DMS153 treated with DMSO at 0.1 percent for 48 hours (cell line): Measurements from ENCODE around the gene RAB8B.
"Not testable (repeated sequence)": the region's sequence is repeated elsewhere in the genome, so short reads cannot be mapped to it uniquely, and the experiment has no call there.

Experiments
- DNase-seq: peaks from one replicate; lab custom pipeline; 2025; ENCODE audit not compliant: unreplicated experiment; lab: John Stamatoyannopoulos, UW

The RAB8B gene

DNA sequence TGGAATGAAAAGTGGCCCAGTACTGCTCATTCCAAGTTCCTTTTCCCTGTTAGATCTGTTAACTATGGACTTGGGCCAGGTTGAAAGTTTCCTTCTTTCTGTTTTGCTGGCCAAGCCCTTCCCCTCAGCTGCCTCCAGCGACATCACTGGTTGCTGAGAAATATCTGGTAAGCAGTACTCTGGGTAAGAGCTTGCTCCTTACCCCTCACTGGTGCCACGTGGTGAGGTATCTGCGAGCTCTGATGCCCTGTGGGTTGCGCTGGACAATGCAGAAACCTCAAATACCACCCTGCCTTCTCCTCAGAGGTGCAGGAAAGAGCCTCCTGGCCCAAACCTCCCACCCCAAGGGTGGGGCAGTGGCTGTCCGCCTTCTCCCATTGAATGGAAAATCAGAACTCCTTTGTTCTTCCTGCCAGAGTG, 45.1 kb downstream of the RAB8B start:
- no peak for DNase-seq

GRCh38 chr15:63236272-63236671, 46.9 kb downstream of the RAB8B start:
- DNase-seq, result no peak

DNA sequence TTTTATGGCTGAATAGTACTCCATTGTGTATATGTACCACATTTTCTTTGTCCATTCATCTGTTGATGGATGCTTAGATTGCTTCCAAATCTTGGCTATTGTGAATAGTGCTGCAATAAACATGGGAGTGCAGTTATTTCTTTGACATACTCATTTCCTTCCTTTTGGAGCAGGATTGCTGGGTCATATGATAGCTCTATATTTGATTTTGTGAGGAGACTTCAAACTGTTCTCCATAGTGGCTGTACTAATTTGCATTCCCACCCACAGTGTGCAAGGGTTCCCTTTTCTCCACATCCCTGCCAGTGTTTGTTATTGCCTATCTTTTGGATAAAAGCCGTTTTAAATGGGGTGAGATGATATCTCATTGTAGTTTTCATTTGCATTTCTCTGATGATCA, 47.7 kb downstream of the RAB8B start:
- DNase-seq, result not testable (repeated sequence)

DNA sequence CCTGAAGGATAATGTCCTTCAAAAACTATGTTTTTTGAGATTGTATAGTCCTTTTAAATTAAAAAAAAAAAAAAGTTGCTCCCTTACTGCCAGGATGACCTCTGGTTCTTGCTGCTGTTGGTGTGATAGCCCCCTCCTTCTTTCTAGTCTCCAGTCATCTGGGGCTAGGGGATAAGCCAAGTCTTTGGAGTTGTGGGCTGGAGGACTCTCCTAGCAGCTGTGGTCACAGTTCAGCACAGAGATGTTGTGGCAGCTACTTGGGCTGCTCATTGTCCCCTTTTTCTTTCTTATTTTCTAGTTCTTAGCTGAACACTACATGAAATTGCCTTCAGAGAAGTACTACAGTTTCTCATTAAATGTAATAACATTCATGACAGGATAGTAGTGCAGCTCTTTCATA, 48.8 kb downstream of the RAB8B start:
- no peak for DNase-seq

DNA sequence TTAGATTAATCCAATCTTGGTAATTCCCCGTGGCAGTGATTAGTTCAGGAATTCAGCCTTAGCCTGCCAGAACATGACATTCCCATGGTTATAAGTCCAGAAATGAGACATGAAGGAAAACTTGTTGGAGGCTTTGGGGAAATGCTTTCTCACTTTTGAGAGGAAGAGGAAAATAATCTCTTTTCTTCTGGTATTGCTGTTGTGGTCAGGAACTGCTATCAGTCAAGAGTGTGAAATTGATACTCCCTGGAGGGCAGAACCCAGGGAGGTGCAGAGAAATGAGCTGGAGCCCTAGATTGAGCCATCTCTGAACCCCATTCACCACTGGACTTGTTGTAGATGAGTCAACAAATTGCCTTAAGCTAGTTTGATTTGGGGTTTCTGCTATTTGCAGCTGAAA, 49.4 kb downstream of the RAB8B start:
- DNase-seq, result no peak

- DNase-seq, result no peak
Observed at GRCh38 chr15:63240109-63240508, 50.7 kb downstream of the RAB8B start.

- DNase-seq, result no peak
Observed at GRCh38 chr15:63241316-63241715, 51.9 kb downstream of the RAB8B start.

DNA sequence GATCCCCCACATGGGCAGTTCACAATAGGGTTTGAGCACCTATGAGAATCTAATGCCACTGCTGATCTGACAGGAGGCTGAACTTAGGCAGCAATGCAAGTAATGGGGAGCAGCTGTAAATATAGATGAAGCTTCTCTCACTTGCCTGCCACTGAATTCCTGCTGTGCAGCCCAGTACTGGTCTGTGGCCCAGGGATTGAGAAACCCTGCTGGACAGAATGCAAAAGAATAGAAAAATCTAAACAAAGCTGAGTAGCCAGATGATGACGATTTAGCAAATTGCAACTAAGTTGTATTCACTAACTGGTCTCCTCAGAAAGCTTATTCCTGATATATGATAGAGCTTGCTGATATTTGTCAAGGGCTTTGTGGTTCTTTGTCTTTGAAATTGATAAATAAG, 53.7 kb downstream of the RAB8B start:
- no peak for DNase-seq

GRCh38 chr15:63243776-63244175, 54.4 kb downstream of the RAB8B start:
- no peak for DNase-seq

DNA sequence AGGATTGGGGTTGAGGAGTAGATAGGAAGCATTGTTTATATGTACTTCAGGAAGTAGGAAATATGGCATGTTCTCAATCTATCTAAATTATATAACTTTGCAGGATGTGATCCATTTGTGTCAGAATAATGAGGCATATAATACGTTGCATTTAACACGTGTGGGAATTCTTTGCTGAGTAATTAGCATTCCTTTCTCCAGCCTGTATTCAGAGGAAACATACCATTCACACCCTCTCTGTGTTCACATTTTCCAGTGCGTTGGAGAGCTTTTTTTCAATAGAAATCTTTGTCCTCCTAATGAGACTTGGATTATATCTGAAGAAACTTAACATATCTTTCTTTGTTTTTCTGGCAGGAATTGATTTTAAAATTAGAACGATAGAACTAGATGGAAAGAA, 55.0 kb downstream of the RAB8B start:
- DNase-seq, result no peak

- DNase-seq, result no peak
Observed at GRCh38 chr15:63244976-63245645, 55.7 kb downstream of the RAB8B start.

DNA sequence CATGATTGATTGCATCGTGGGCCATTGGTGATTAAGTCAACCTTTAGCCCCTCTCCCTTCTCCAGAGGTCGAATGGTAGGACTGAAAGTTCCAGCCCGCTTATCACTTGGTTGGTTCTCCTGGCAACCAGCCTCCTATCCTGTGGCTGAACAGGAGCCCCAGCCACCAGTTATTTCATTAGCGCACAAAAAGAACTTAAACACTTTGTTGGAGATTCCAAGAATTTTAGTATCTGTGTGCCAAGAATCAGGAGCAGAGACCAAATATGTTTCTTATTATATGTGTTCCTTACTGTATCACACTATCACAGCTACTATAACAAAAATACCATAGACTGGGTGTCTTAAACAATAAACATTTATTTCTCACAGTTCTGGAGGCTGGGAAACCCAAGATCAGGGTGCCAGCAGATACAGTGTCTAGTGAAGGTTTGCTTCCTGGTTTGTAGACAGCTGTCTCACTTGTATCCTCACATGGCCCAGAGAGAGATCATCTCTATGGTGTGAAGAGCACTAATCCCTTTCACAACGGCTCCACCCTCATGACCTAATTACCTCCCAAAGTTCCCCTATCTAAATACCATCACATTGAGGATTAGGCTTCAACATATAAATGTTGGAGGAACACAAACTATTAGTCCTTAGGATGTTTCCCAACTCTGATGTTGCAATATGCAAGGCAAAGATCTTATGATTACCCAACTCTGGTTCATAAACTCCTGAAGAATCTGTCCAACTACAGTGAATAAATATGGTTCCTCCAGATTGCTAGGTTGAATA, 57.5 kb downstream of the RAB8B start:
- no peak for DNase-seq

DNA sequence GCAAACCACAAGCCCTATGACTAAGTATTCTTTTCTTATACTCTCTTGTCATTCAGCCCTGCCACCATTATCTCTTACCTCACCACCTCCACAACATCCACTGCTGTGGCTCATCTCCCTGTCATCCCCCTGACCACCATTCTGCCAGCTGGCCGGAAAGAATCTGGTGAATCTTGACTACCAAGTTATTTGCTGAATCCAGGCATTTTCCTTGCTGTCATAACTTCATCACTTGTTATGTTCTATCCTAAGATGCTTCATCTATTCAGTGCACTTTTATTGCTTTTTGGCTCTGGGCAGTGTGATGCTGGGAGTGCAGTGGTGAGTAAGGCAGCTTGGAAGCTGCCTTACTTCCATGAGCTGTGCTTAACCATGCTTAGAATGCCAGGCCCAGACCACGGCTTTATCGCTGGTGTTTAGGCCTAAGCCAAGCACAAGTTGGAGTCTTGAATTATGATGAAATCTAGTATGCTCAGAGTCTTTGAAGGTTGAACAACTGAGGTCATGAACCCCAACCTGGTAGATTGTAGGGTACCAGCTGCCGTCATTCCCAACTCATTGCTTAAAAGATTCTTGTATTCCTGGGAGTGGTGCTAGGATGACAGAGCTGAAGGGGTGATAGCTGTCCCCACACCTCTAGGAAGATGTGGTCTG, 61.0 kb downstream of the RAB8B start:
- DNase-seq, result no peak

DNA sequence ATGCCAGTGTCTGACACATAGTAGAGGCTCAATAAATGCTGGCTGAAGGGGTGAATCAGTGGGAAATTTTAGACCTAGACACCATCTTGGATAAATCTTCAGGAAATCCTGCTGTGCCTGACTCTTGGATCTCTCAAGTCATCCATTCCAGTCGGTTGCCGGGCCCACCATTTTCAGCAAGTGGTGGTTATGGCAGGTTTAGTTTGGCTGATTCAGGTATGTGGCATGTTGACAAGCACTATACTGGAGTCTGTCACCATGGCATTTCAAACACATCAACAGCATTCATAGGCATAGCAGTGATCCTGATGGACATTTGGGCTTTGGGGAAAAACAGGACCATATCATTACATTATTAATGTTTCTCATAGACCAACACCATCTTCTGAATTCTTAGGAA, 62.3 kb downstream of the RAB8B start:
- no peak for DNase-seq

DNA sequence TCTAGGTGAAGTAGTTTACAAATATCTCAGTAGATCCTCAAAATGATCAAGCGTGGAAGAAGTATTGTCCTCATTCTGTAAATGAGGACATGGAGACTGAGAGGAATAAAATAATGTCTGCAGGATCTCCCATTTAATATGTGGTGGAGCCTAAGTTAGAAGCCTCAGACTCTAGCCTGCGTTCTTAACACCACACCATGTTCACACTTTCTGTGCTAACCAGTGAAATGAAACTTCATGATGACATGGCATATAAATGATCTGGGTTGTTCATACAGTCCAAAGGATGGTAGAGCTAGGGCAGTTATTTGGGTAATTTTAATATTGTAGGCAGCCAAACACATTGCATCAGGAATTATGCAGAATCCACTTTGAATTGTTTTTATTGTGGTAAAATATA, 62.9 kb downstream of the RAB8B start:
- DNase-seq, result no peak

DNA sequence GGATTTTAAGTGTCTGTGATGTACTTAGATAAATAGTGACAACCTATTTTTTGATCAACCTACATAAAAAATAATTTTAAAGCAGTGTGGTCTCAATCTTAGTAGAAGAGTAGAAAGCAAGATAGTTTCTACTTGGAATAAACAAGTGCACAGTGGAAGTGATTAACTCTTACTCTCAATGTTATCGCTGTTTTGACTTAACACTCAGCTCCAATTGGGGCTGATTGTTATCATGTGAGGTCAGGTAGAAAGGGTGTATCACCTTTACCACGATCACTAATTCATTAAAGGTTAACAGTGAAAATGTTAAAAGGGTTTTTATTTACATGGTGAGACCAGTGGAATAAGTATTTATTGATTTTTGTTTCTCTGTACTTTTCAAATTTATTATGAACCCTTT, 65.6 kb downstream of the RAB8B start:
- no peak for DNase-seq

- DNase-seq, result no peak
Observed at GRCh38 chr15:63255489-63255990, 66.1 kb downstream of the RAB8B start.

- DNase-seq, result no peak
Observed at GRCh38 chr15:63256433-63257274, 67.2 kb downstream of the RAB8B start.

DNA sequence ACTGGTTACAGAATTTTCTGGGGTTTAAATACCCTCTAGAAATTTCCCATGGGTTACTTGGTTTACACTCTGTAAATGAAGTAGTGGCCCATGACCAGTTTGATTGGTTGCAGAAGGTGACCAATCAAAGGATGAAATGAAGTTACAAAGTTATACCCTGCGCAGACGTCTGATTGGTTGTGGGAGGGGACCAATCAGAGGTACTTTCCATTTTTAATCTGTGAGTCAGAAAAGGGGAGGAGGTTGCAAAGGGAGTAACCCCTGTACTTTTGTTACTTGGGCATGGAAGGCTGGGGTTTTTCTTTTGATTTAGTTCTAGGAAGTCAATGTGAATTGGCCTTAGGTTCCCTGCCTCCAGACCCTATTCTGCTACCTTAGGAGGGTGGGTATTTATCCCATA, 69.3 kb downstream of the RAB8B start:
- DNase-seq, result no peak

GRCh38 chr15:63260791-63261190, 71.4 kb downstream of the RAB8B start:
- no peak for DNase-seq

DNA sequence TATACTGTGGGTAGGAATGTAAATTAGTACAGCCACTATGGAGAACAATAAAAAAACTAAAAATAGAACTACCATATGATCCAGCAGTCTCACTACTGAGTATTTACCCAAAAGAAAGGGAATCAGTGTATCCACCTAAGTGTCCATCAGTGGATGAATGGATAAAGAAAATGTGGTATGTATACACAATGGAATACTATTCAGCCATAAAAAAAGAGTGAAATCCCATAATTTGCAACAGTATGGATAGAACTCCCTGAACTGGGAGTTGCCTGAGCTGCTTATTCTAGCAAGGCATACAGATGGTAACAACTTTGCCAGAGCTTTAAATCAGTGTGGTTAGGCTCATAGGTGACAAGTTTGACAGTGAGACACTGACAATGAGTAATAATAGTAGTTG, 71.9 kb downstream of the RAB8B start:
- no peak for DNase-seq
